HG02870 (cell line): ENCODE results near the gene PAIP1.
"Not testable (repeated sequence)": the region's sequence is repeated elsewhere in the genome, so short reads cannot be mapped to it uniquely, and the experiment has no call there.

ENCODE experiments used
- ATAC-seq: cut with Tn5 transposase; IDR thresholded peaks from one replicate; pipeline ENCODE4 v1.9.1; 2021; ENCODE audit warnings: mild to moderate bottlenecking, moderate library complexity; ENCODE audit not compliant: unreplicated experiment

PAIP1 gene, protein sequence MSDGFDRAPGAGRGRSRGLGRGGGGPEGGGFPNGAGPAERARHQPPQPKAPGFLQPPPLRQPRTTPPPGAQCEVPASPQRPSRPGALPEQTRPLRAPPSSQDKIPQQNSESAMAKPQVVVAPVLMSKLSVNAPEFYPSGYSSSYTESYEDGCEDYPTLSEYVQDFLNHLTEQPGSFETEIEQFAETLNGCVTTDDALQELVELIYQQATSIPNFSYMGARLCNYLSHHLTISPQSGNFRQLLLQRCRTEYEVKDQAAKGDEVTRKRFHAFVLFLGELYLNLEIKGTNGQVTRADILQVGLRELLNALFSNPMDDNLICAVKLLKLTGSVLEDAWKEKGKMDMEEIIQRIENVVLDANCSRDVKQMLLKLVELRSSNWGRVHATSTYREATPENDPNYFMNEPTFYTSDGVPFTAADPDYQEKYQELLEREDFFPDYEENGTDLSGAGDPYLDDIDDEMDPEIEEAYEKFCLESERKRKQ

DNA sequence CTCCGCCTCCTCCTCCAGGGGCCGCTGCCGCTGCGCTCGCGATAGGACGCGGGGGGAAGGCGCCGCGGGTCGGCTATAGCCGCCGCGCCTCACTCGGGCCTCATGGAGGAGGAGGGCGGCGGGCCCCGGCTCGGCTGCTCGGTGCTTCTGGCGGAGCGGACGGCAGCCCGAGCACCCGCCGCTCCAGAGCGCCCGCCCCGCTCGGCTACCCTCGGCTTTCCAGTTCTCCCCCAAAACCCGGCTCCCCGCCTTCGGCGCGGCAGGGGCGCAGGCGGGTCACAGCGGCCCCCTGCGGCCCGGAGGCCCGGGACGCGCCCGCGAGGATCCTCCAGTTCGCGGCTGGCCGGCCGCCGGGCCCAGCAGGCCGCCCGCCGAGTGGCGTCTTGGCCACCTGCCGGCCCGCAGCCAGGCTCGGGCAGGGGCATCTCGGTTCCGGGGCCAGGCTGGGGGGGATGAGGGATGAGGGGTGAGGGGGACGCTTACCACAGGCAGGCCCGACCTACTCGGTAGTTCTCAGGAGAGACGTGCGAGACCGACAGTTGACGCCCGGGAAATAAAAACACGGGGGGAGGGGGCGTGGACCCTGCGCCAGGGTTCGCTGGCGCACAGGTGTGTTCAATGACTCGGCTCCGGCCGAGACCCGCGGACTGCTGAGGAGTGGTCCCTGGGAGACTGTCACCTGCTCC lies at the start of gene PAIP1:
PAIP1 (minus strand) TSS at position 221 of the 686 bp plus-strand sequence. CDS start 231 bp downstream, outside the sequence.
- ATAC-seq, result peak; percentile 58

DNA sequence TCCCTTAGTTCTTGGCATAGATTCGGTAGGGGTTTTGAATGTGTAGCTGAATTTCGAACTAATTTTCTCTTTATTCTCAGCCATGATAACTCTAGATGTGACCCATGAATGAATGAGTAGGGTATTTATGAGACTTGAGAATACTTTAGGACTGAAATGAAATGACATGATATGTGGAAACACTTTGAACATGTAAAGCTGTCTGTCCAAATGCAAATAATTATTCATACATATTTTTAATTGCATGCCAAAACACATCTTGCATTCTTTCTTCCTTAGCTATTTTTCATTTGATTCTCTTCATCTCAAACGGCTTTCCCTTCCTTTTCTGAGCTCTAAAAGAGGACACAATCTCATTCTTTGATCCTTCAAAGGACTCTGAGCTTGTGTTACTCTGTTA lies 49.5 kb upstream of the PAIP1 start:
- no peak for ATAC-seq

DNA sequence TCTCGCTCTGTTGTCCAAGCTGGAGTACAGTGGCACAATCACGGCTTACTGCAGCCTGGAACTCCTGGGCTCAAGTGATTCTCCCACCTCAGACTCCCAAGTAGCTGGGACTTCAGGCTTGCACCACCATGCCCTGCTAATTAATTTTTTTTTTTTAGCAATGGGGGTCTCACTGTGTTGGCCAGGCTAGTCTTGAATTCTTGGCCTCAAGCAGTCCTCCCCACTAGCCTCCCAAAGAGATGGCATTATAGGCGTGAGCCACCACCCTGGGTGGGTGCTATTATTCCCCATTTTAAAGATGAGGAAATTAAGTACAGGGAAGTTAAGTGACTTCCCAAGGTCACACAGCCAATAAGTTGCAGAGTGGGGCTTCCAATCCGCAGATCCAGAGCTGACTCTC lies 47.8 kb upstream of the PAIP1 start:
- ATAC-seq, result no peak

DNA sequence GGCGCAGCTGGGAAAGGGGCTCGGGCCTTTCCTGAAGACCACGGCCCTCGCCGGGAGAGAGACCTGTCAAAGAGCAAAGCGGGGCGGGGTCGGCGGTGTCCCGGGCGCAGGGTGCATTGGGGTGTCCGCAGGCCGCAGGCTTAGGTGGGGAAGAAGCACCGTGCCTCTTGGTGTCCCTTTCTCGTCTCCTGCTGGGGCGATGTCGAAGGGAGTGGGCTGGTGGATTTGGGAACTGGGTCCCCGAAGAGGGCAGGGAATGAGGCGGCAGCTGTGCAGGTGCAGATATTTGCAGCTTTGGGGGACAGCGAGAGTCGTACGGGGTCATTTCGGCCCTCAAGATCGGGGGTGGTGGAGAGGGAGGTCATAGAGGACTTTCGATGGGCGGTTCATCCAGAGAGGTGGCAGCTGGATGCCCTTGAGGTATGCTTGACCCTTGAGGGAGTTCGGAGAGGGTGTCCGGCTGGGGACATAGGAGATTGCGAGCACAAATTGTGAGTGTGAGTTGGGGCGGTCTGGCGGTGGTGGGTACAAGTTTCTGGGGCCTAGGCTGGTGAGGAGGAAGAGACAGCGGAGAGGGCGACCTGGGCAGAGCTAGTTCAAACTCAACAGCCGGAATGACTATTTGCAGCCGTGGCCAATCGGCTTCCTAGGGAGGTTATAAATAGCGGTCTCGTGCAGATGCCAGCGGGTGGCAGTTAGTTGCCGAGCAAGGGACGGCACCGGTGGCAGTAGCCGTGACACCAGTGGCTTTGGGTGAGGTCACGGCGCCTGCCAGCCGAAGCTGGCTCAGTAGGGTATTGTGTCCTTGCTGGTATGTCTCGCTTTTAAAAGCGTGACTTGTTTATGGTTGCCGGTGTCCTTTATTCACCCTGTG lies 46.7 kb upstream of the PAIP1 start:
- ATAC-seq, result peak; percentile 41

DNA sequence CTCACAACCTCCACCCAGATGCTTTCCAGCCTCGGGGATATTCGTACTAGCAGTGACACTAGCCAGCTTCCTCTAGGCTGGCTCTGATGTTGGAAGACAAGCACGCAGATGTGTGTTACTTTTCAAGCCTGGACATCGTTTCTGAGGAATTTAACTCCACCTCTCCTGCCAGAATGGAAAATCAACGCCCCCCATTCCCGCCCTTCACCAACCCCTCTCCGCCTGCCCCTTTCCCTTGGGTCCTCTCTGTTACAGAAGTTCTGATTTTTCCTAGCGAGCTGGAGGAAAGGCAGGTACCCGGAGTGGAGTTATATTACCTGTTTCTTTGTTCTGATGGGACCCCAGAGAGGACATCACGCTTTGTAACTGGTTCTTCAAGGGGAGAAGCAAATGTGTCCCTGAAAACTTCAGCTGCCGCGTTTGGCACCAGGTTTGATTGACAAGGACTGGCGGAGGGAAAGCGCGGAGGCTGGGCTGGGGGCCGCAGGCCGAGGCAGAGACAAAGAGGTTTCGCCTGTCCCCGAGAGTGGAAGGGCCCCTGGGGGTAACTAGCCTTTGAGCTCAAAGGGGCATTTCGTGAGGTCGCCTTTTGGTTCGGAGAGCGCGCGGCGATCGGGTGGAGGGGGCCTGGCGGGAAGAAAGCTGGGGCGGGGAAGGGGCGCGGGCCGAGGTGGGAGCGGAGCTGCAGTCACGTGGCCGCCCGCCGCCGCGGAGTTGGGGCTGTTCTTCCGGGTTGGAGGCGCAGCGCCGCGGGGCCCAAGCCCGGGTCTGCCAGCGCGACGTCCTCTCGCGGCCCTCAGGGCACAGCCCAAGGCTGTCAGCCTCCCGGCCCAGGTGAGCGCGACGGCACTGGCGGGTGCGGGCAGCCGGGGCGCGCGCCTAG lies 45.8 kb upstream of the PAIP1 start, which contains the start of gene NNT:
NNT (plus strand) TSS at position 720 of the 883 bp plus-strand sequence. CDS start 6,016 bp downstream, outside the sequence.
- ATAC-seq, result peak; percentile 75

DNA sequence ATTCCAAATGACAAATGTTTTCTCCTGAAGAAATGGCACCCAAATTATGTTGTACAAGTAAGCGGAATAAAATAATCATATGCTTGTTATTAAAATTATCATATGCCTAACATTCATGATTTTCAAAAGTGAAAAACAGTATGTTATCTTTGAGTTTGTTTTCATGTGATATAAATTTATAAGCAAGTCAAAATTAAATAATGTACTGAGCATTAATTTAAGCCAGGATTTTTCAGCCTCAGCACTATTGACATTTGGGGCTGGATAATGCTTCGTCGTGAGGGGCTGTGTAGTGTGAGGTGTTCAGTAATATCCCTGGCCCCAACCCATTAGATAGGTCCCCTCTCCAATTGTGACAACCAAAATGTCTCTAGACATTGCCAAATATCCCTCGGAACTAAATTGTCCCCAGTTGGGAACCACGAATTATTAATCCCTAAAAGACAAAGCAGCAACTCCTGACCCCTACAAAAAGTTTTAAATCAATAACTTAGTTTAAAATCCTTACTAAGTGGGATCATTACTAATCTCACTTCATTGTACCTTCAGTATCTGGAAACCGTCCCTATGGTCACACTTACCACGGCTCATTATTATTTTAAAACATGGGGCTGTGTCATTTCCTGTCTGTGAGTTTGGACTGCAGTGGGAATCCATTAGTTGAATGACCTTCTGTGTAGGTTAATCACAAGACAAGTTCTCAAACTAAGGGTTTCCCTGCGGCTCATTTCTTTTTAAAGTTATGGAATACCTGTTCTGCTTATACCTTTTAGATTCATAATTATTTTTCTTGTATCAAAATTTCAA lies 44.8 kb upstream of the PAIP1 start:
- peak; percentile 30 for ATAC-seq

DNA sequence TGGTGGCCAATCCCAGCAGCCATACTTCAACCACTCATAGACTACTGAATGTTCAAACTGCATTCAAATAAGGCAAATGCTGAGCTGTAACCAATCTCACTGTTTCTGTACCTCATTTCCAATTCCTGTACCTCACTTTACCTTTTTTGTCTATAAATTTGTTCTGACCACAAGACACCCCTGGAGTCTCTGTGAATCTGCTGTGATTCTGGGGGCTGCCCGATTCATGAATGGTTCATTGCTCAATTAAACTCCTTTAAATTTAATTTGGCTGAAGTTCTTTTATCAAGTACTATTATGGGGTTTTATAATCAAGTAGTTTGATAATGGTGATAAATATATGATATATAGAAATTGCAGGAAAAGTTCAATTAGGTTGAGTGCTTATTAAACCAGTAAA lies 42.0 kb upstream of the PAIP1 start:
- ATAC-seq, result not testable (repeated sequence)

DNA sequence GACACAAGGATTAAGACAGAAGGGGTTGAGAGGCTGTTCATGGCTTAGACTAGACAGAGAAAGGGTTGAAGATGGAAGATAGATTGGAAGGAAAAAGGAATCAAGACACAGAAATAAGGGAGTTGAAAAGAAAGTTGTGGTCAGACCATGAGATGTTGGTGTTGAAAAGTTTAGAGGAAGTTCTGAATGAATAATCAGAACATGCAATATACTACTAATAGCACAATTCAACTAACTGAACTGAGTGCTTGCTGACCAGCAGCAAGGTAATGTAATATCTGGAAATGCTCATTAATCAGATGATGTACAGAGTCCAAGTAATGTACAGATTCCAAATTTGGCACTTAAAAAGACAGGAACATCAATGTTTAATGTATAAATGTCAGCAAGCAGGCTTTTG lies 35.5 kb upstream of the PAIP1 start:
- ATAC-seq, result peak; percentile 78

DNA sequence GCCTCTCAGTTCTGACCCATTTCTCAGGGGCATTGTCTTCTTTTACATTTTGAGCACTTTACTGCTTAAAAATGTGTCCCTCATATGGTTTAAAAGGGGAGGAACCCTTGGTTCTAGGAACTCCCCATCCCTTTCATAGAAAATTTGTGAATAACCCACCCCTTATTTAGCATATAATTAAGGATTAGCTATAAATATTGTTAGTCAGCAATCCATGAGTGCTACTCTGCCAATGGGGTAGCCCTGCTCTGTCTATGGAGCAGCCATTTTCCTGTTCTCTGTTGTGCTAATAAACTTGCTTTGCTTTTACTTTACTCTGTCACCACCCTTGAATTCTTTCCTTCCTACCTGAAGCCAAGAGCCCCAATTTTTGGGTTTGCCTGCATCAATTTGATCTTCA lies 33.8 kb upstream of the PAIP1 start:
- no peak for ATAC-seq

DNA sequence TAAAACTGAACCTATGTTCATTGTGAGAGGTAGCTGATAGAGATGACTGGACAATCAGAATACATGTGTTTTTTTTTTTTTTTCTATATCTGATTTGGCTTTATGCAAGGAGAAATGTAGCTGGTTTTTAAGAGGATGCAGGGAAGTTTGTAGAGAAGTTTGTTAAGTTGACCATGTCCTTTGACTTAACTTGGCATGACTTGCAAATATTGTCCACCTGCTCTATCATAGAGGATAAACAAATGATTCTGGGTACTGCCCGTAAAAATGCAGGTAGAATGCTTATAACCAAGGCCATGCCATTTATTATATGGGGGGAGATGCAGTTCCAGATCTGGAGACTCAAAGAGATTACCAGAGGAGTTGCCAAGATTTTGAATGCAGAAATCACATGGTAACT lies 32.4 kb upstream of the PAIP1 start:
- no peak for ATAC-seq

DNA sequence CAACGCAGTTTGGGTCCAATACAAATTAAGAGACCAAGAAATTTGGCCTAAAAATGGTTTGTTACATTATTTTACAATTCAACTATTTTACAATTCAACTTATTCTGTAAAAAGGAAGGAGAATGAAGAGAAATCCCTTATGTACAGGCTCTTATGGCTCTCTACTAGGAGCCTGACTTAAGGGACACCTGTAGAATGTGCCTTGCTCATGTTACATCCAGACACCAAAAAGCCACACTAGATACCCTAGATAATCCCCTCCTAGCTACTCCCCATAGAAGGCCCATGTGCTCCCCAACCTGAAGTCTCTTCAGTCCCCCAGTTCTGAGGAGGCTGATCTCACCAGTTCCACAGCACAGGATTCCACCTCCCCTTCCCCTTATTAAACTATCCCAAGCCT lies 32.0 kb upstream of the PAIP1 start:
- no peak for ATAC-seq

DNA sequence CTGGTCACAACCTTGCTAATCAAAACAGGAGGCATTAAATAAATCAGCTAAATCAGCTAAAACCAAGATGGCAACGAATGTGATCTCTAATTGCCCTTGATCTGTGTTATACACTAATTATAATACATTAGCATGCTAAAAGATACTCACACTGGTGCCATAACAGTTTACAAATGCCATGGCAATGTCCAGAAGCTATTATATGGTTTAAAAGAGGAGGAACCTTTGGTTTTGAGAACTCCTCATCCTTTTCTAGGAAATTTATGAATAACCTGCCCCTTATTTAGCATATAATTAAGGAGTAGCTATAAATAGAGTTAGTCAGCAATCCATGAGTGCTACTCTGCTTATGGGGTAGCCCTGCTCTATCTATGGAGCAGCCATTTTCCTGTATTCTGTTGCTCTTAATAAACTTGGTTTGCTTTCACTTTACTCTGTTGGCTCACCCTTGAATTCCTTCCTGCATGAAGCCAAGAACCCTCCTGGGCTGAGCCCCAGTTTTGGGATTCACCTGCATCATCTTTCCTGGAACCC lies 27.4 kb upstream of the PAIP1 start:
- ATAC-seq, result no peak

DNA sequence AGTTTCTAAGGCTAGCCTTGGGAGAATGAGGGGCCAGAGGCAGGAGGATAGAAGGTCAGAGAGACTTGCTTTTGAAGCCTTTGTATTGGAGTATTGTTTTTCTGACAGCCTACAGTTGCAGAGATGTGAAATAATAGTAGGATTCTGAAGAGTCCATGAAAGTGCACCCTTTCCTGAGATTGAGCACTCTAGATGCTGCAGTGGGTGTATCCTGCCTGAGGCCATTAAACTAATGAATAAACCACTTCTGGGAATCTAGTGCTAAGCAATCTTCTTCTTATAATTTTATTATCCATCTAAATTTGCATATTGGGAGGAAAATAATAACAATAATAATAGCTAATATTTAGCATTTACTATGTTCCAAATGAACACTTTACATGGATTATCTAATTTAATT lies 26.8 kb upstream of the PAIP1 start:
- no peak for ATAC-seq

DNA sequence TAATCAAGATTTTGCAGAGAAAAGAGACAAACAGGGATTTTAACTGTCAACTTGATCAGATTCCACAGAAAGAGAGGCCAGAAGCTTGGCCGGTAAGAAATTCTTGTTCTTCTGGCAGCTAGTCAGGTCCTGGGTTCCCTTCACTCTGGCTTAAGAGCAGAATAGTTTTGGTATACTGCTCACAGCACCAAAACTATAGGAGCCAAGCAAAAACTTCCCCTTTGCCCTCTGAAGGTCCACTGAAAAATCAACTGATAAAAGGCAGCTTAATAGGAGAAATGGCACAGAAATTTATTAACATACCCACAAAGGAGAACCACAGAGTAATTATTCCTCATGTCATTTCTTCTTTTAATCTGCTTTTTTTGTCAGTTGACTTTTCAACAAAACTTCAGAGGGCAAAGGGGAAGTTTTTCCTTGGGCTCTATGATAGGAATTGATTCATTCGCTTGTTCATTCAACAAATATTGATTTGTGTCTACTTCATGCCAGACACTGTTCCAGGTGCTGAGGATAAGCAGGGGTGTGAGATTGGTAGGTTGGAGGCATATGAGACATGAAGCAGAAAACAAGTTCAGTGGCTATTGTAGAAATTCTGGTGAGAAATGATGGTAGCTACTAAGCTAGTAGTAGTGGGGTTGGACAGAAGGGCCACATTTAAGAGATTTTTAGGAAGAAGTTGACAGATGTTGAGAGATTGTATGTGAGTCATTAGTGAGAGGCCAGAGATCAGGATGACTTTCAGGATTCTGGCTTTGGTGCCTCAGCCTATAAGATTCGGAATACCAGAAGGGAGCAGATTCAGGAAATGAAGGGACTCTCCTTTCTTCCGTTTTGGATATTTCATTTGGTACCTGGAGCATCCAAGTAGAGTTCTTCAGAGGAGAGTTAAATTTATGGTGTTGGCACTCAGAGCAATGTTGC lies 25.5 kb upstream of the PAIP1 start:
- no peak for ATAC-seq

DNA sequence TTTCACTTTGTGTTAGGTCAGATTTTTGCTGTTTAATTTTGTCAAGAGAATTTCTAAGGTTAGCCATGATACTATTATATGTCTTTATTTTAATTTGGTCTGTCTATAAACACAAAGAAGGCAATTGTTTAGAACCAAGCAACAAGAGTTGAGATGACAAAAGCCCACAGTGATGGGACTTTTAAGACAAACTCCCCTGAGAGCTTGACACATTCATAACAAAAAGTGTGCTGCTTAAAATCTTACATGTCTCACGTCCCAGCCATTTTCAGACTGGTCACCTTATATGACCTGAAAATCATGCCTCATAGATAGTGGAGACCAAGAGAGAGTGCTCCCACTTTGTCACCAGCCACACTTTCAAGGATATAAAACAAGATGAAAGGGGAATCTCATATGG lies 24.5 kb upstream of the PAIP1 start:
- ATAC-seq, result no peak

DNA sequence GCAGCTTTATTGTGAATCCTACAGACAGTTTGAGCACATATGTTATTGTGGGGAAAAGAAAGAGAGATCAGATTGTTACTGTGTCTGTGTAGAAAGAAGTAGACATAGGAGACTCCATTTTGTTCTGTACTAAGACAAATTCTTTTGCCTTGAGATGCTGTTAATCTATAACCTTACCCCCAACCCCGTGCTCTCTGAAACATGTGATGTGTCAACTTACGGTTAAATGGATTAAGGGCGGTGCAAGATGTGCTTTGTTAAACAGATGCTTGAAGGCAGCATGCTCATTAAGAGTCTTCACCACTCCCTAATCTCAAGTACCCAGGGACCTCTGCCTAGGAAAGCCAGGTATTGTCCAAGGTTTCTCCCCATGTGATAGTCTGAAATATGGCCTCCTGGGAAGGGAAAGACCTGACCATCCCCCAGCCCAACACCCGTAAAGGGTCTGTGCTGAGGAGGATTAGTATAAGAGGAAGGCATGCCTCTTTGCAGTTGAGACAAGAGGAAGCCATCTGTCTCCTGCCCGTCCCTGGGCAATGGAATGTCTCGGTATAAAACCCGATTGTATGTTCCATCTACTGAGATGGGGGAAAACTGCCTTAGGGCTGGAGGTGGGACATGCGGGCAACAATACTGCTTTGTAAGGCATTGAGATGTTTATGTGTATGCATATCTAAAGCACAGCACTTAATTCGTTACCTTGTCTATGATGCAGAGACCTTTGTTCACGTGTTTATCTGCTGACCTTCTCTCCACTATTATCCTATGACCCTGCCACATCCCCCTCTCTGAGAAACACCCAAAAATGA lies 23.7 kb upstream of the PAIP1 start:
- not testable (repeated sequence) for ATAC-seq

DNA sequence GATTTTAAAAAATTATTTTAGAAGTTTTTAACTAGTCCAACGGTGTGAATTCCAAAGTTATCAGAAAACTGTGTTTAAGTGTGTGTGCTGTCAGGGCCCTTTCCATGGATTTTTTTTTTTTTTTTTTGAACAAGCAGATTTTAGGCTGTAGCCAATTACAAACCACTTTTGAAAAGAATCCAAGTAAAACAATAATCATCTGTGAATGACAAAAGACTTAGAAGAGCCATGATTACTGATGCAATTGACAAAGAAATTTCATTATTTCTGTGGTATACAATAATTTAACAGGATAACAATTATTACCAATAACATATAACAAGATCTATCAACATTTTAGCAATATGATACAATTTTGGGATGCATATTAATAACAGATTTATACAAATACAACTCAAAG lies 16.2 kb upstream of the PAIP1 start:
- ATAC-seq, result no peak
